BLaER1 (cell line): ENCODE measurements around the gene CNTNAP5.

Experiments used
- H3K27ac ChIP-seq: shearing (Covaris generic); formaldehyde crosslinking; 2 replicates; pipeline ENCODE4 v1.8.1; 2022
- H3K27me3 ChIP-seq: shearing (Covaris generic); formaldehyde crosslinking; 2 replicates; pipeline ENCODE4 v1.8.1; 2022
- H3K36me3 ChIP-seq: shearing (Covaris generic); formaldehyde crosslinking; 2 replicates; pipeline ENCODE4 v1.8.1; 2022
- H3K4me1 ChIP-seq: shearing (Covaris generic); formaldehyde crosslinking; 2 replicates; pipeline ENCODE4 v1.8.1; 2022
- H3K4me2 ChIP-seq: shearing (Covaris generic); formaldehyde crosslinking; 2 replicates; pipeline ENCODE4 v1.8.1; 2022
- H3K4me3 ChIP-seq: shearing (Covaris generic); formaldehyde crosslinking; 2 replicates; pipeline ENCODE4 v1.8.1; 2022
- H3K9ac ChIP-seq: shearing (Covaris generic); formaldehyde crosslinking; 2 replicates; pipeline ENCODE4 v1.8.1; 2022
- H3K9me3 ChIP-seq: shearing (Covaris generic); formaldehyde crosslinking; 2 replicates; pipeline ENCODE4 v1.8.1; 2022
- H4K20me1 ChIP-seq: shearing (Covaris generic); formaldehyde crosslinking; 2 replicates; pipeline ENCODE4 v1.8.1; 2022
- Cebpa-rat ChIP-seq: shearing (Covaris generic); IDR thresholded peaks from 2 replicates; pipeline ENCODE4 v1.8.1; 2022

Gene CNTNAP5

DNA sequence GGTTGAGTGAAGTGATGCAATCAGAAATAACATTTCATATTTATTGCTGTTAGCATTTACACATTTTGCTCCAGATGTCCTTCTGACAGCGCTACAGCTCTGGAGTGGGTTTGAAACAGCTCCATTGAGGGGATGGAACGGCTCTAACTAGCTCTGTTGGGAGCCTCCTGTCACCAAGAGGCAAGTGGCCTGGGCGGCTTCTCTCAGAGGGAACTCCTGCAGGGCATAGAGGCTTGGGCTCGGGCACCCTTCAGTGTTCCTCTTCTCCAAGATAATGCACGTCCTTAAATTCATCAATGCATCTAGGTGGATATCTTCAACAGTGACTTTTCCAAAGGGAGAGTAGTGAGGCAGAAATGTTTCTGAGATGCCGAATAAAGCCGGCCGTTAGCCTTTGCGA is 122.5 kb downstream of the CNTNAP5 start:
- H3K27ac ChIP-seq: no peak overlapping the region
- TF ChIP-seq Cebpa-rat: no peak
- no peaks in the 10 kb centered on the region for H3K9me3 ChIP-seq
- no peak overlapping the region for H3K4me3 ChIP-seq
- H3K4me1 ChIP-seq: no peaks in the 10 kb centered on the region
- no peak overlapping the region for H3K9ac ChIP-seq
- H3K4me2 ChIP-seq: no peak overlapping the region
- H3K27me3 ChIP-seq: no peaks in the 10 kb centered on the region
- H3K36me3 ChIP-seq: no peaks in the 10 kb centered on the region
- no peaks in the 10 kb centered on the region for H4K20me1 ChIP-seq

DNA sequence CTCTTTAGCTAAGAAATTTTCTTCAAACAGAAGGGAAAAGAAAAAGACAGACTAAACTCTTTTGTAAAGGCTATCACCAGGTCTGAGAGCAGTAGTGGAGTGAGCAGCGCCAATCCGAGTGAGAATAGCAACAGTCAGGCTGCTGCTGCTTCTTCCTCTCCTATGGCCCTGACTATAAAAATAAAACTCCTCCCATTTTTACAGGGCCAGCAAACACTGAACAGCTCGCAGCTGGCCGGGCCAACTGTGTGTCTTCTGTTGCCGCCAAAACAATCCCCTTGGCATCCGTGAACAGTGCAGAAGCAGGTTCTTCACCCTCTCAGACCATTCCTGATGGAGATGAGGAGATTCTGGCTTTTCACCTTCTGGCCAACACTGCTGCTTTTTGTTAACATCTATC is 124.5 kb downstream of the CNTNAP5 start:
- TF ChIP-seq Cebpa-rat: no peak
- Histone ChIP-seq H3K27ac (no peak overlapping the region), H3K27me3 (no peaks in the 10 kb centered on the region), H3K36me3 (no peaks in the 10 kb centered on the region), H3K9ac (no peak overlapping the region), H3K4me1 (no peaks in the 10 kb centered on the region), H3K9me3 (no peaks in the 10 kb centered on the region), H3K4me2 (no peak overlapping the region), H4K20me1 (no peaks in the 10 kb centered on the region), H3K4me3 (no peak overlapping the region)

DNA sequence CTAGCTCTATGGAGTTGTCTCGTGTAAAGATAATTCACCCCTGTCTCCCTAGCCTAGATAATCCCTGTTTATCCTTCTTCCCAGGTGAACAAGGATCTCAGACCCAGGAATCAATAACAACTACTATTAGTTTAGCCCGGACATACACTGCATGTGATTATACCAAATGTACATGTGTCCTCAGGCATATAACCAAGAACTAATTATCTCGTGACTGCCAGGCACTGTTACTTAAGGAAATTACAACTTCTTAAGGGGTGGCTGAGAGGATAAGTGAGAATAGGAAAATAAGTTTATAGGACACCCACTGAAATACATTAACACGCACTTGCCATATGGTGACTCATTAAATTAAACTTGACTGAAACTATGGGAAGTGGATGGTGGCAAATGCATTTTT is 126.6 kb downstream of the CNTNAP5 start:
- TF ChIP-seq Cebpa-rat: no peak
- H3K27me3 ChIP-seq: no peaks in the 10 kb centered on the region
- H3K9ac ChIP-seq: no peak overlapping the region
- no peaks in the 10 kb centered on the region for H3K36me3 ChIP-seq
- no peak overlapping the region for H3K4me2 ChIP-seq
- no peaks in the 10 kb centered on the region for H3K9me3 ChIP-seq
- no peak overlapping the region for H3K27ac ChIP-seq
- no peaks in the 10 kb centered on the region for H4K20me1 ChIP-seq
- H3K4me1 ChIP-seq: no peaks in the 10 kb centered on the region
- no peak overlapping the region for H3K4me3 ChIP-seq

DNA sequence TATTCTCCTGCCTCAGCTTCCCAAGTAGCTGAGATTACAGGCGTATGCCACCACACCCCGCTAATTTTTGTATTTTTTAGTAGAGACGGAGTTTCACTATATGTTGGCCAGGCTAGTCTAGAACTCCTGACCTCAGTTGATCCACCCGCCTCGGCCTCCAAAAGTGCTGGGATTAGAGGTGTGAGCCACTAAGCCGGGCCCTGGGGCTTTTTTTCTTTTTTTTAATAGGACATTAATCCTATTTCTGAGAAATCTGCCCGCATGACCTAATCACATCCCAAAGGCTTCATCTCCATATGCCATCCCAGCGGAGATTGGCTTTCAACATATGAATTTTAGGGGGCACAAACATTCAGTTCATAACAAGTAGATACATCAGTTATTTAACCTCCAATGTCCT is 128.6 kb downstream of the CNTNAP5 start:
- no peaks in the 10 kb centered on the region for H3K9me3 ChIP-seq
- no peak overlapping the region for H3K9ac ChIP-seq
- H4K20me1 ChIP-seq: no peaks in the 10 kb centered on the region
- H3K36me3 ChIP-seq: no peaks in the 10 kb centered on the region
- H3K27ac ChIP-seq: no peak overlapping the region
- no peak for TF ChIP-seq Cebpa-rat
- no peaks in the 10 kb centered on the region for H3K27me3 ChIP-seq
- H3K4me2 ChIP-seq: no peak overlapping the region
- H3K4me1 ChIP-seq: no peaks in the 10 kb centered on the region
- H3K4me3 ChIP-seq: no peak overlapping the region

DNA sequence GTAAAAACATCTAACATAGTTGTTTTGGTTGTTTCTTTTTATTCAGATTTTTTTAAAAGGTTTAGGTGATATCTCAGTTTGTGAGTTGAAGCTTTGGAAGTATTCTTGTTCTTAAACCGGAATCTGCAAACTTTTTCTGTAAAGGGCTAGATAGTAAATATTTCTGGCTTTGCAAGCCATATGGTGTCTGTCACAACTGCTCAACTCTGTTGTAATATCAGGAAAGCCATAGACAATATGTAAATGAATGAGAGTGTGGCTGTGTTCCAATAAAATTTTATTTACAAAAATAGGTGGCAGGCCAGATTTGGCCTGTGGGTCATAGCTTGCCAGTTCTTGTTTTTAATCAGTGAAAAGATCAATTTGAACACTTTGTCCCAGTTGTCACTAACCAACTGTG is 134.1 kb downstream of the CNTNAP5 start:
- Histone ChIP-seq H3K4me1 (no peaks in the 10 kb centered on the region), H3K36me3 (no peaks in the 10 kb centered on the region), H3K4me2 (no peak overlapping the region), H3K9me3 (no peaks in the 10 kb centered on the region), H3K9ac (no peak overlapping the region), H4K20me1 (no peaks in the 10 kb centered on the region), H3K4me3 (no peak overlapping the region), H3K27ac (no peak overlapping the region), H3K27me3 (no peaks in the 10 kb centered on the region)
- TF ChIP-seq Cebpa-rat: no peak

DNA sequence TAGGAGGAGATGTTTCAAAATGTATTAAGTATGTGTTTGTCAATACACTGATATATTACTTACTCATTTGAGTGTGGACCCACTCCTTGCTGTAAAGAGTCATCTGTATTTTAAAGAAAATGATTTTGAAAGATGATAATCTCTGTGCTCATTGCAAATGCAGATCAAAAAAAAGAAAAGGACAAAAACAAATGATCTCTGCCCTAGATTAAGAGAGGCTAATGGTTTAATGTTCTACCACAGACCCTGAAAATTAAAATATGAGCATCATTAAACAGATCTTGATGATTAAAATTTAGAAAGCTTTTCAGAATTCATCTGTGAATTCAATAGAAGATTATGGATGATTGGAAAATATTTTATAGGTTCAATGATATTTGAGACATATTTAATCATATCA is 136.5 kb downstream of the CNTNAP5 start:
- no peak for TF ChIP-seq Cebpa-rat

DNA sequence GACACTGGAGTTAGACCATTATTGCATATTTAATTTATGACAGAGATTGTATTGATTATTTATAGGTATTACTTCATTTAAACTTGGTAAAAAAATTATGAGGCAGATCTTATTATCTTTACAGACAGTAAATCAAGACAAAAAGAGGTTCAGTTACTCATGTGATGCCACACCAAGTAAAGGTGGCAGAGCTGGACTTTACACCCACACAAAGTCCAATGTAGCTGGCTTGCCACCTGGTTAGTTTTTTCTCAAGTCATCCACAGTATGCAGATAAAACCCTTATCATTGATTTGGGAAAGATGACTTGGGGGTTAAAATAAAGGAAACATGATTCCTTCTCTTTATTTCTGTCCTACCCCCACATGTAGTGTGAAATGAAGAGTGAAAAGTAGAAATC is 137.2 kb downstream of the CNTNAP5 start:
- Histone ChIP-seq H3K9me3 (no peaks in the 10 kb centered on the region), H4K20me1 (no peaks in the 10 kb centered on the region), H3K27me3 (no peaks in the 10 kb centered on the region), H3K4me2 (no peak overlapping the region), H3K27ac (no peak overlapping the region), H3K4me3 (no peak overlapping the region), H3K4me1 (no peaks in the 10 kb centered on the region), H3K36me3 (no peaks in the 10 kb centered on the region), H3K9ac (no peak overlapping the region)
- no peak for TF ChIP-seq Cebpa-rat

More for the DNA sequence above, 136.5 kb downstream of the CNTNAP5 start:
- H3K4me2 ChIP-seq: no peak overlapping the region
- H3K4me3 ChIP-seq: no peak overlapping the region
- no peaks in the 10 kb centered on the region for H3K9me3 ChIP-seq
- H3K36me3 ChIP-seq: no peaks in the 10 kb centered on the region
- H3K9ac ChIP-seq: no peak overlapping the region
- H4K20me1 ChIP-seq: no peaks in the 10 kb centered on the region
- H3K27ac ChIP-seq: no peak overlapping the region
- no peaks in the 10 kb centered on the region for H3K4me1 ChIP-seq
- H3K27me3 ChIP-seq: no peaks in the 10 kb centered on the region

DNA sequence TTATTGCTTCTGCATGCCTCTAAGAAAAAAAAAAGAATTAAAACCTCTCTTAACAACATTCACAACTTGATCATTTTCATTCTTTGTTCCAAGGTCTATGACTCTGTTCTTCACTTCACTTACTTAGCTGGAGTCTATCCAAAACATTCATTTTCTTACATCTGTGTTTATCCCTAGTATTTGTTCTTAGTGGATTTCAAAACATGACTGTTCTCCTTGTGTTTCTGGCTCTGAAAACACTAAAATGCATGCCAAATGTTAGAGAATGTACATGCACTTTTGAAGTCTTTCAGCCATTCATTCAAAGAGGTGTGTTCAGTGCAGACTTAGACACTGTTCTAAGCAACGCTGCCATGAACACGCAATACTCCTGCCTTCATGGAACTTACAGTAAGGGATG is 138.8 kb downstream of the CNTNAP5 start:
- H3K36me3 ChIP-seq: no peaks in the 10 kb centered on the region
- no peak overlapping the region for H3K4me3 ChIP-seq
- no peaks in the 10 kb centered on the region for H3K27me3 ChIP-seq
- H3K27ac ChIP-seq: no peak overlapping the region
- no peak for TF ChIP-seq Cebpa-rat
- H3K9ac ChIP-seq: no peak overlapping the region
- H3K4me2 ChIP-seq: no peak overlapping the region
- no peaks in the 10 kb centered on the region for H3K9me3 ChIP-seq
- no peaks in the 10 kb centered on the region for H3K4me1 ChIP-seq
- no peaks in the 10 kb centered on the region for H4K20me1 ChIP-seq

DNA sequence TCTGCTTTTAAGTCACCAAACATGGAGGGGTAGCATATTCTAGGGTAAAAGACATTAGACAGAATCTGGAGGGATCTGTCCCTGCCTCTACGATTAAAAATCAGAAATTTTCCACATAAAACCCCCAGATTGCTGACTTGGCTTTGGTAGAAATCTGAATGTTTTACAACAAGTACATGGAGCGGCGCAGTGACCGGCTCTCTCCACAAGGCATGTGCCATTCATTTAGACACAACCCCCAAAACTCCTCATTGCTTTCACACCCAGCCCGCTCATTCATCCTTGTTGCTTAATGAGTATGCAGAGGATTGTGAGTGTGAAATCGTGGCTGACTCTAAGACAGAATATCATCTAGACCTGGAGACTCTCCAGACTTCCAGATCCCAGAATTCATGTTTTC is 140.6 kb downstream of the CNTNAP5 start:
- Histone ChIP-seq H3K36me3 (no peaks in the 10 kb centered on the region), H3K9me3 (no peaks in the 10 kb centered on the region), H3K9ac (no peak overlapping the region), H3K4me3 (no peak overlapping the region), H4K20me1 (no peaks in the 10 kb centered on the region), H3K27me3 (no peaks in the 10 kb centered on the region), H3K4me1 (no peaks in the 10 kb centered on the region), H3K4me2 (no peak overlapping the region), H3K27ac (no peak overlapping the region)
- TF ChIP-seq Cebpa-rat: no peak

DNA sequence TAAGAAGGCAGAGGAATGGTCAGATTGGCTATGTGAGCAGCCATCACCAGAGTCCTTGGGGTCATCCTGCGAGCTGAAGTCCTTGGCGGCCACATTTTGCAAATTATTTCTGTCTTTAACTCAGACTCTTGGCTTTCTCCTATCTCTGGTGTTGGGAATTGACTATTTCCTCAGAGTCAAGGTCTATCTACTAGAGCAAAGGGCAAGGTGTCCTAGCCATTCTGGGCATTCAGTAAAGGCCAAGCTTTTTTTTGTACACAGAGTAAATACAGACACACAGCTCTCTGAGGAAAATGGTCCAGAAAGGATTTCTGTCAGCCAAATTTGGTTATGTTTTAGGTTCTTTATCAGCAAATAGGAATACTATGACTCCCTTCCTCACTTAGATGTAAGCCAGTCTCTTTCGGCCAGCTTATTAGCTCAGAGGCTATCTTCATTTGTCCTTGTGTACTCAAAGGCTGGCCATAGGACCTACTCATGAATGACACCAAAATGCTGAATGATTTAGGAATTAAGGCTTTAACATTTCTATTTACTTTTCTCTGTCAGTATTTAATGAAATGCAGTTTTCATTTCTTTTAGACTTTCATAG is 146.5 kb downstream of the CNTNAP5 start:
- Histone ChIP-seq H3K4me1 (no peaks in the 10 kb centered on the region), H3K9ac (no peak overlapping the region), H3K36me3 (no peaks in the 10 kb centered on the region), H4K20me1 (no peaks in the 10 kb centered on the region), H3K27ac (no peak overlapping the region), H3K27me3 (no peaks in the 10 kb centered on the region), H3K4me2 (no peak overlapping the region), H3K4me3 (no peak overlapping the region), H3K9me3 (no peaks in the 10 kb centered on the region)
- no peak for TF ChIP-seq Cebpa-rat

DNA sequence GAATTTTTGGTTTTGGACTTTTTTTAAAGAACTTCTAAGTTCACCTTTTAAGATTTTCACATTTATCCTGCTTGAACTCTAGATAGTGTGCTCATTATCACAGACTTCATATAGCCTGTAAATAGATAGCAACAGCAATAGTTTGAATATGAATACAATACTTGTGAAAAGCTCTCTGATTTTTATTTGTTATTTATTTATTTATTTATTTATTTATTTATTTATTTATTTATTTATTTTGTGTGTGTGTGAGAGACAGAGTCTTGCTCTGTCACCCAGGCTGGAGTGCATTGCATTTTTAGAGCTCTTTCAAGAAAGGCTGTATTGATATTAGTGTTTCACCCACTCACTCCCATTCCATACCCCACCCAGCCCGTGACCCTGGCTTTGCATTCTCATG is 153.6 kb downstream of the CNTNAP5 start:
- H3K36me3 ChIP-seq: no peaks in the 10 kb centered on the region
- no peak for TF ChIP-seq Cebpa-rat
- H3K9me3 ChIP-seq: no peaks in the 10 kb centered on the region
- H3K9ac ChIP-seq: no peak overlapping the region
- no peaks in the 10 kb centered on the region for H3K27me3 ChIP-seq
- no peaks in the 10 kb centered on the region for H3K4me1 ChIP-seq
- H3K4me2 ChIP-seq: no peak overlapping the region
- no peak overlapping the region for H3K27ac ChIP-seq
- H4K20me1 ChIP-seq: no peaks in the 10 kb centered on the region
- no peak overlapping the region for H3K4me3 ChIP-seq
